GM12872 (cell line): ENCODE results near the gene NIT2.

Experiments
- CTCF ChIP-seq: IDR thresholded peaks from 3 replicates; pipeline ENCODE4 v1.5.1; 2011; ENCODE audit warnings: low read depth, mild to moderate bottlenecking, low read length, moderate library complexity; ENCODE audit not compliant: insufficient read depth

The NIT2 gene

GRCh38 chr3:100334488-100335351 lies at the start of gene NIT2:
TSS of gene NIT2 (plus strand) at chr3:100334757. CDS start at chr3:100334792, 35 bp downstream.
- no peak for TF ChIP-seq CTCF

- no peak for TF ChIP-seq CTCF
Observed at GRCh38 chr3:100288288-100288894, 46.2 kb upstream of the NIT2 start.

GRCh38 chr3:100289339-100289738 lies 45.2 kb upstream of the NIT2 start:
- no peak for TF ChIP-seq CTCF

GRCh38 chr3:100295089-100295488 lies 39.5 kb upstream of the NIT2 start:
- no peak for TF ChIP-seq CTCF

GRCh38 chr3:100297784-100298183 lies 36.8 kb upstream of the NIT2 start:
- TF ChIP-seq CTCF, result no peak

GRCh38 chr3:100299016-100299415 lies 35.5 kb upstream of the NIT2 start:
- no peak for TF ChIP-seq CTCF

GRCh38 chr3:100306695-100307094 lies 27.9 kb upstream of the NIT2 start:
- no peak for TF ChIP-seq CTCF
